GM23338 (cell line): Measurements from ENCODE around the gene OR1L6. TPM values are rescaled to one million over a fixed set of nuclear protein-coding genes. Genes with fewer than 3 reads are reported as not detected.

Source experiments
- ATAC-seq: fragments of 200-7000 bp; cut with Tn5 transposase; 3 replicates; pipeline ENCODE4 v1.9.1; 2020
- DNase-seq: peaks from one replicate; pipeline ENCODE4 v3.0.0-alpha.2; 2015; ENCODE audit warnings: low spot score
- H2AFZ ChIP-seq: fragments of 200-600 bp; sonication (generic); 2 replicates; pipeline ENCODE4 v1.8.0; 2016; ENCODE audit warnings: antibody characterized with exemption, mild to moderate bottlenecking, moderate library complexity
- H3F3A ChIP-seq: fragments of 200-600 bp; sonication (generic); replicated peaks from 2 replicates; pipeline ENCODE4 v1.8.0; 2017; ENCODE audit warnings: antibody characterized with exemption, mixed run types, low read depth
- H3K27ac ChIP-seq: fragments of 200-600 bp; sonication (generic); 2 replicates; pipeline ENCODE4 v1.6.1; 2016; ENCODE audit warnings: low read depth
- H3K27me3 ChIP-seq: fragments of 200-600 bp; sonication (generic); 2 replicates; pipeline ENCODE4 v1.8.0; 2016; ENCODE audit warnings: mild to moderate bottlenecking, mixed run types, moderate library complexity; ENCODE audit not compliant: insufficient read depth
- H3K36me3 ChIP-seq: fragments of 200-600 bp; sonication (generic); 2 replicates; pipeline ENCODE4 v1.8.0; 2016; ENCODE audit warnings: mild to moderate bottlenecking; ENCODE audit not compliant: insufficient read depth
- H3K4me1 ChIP-seq: fragments of 200-600 bp; sonication (generic); 2 replicates; pipeline ENCODE4 v1.8.0; 2016; ENCODE audit warnings: mild to moderate bottlenecking, moderate library complexity; ENCODE audit not compliant: insufficient read depth
- H3K4me2 ChIP-seq: fragments of 200-600 bp; sonication (generic); 2 replicates; pipeline ENCODE4 v1.7.1; 2017; ENCODE audit warnings: mixed run types
- H3K4me3 ChIP-seq: fragments of 200-600 bp; sonication (generic); 2 replicates; pipeline ENCODE4 v1.6.1; 2016; ENCODE audit warnings: mixed run types
- H3K79me2 ChIP-seq: fragments of 200-600 bp; sonication (generic); replicated peaks from 2 replicates; pipeline ENCODE4 v1.8.0; 2017; ENCODE audit warnings: mild to moderate bottlenecking; ENCODE audit not compliant: insufficient read depth
- H3K9me2 ChIP-seq: fragments of 200-600 bp; sonication (generic); 2 replicates; pipeline ENCODE4 v1.8.0; 2017; ENCODE audit not compliant: insufficient read depth
- H4K20me1 ChIP-seq: fragments of 200-600 bp; sonication (generic); replicated peaks from 2 replicates; pipeline ENCODE4 v1.8.0; 2017; ENCODE audit warnings: mild to moderate bottlenecking; ENCODE audit not compliant: insufficient read depth
- H3K27ac Mint-ChIP-seq: 2 replicates; pipeline ENCODE4 v1.8.0; 2020; ENCODE audit warnings: inconsistent platforms, mild to moderate bottlenecking, moderate library complexity, mixed read lengths
- H3K27me3 Mint-ChIP-seq: 3 replicates; pipeline ENCODE4 v1.8.0; 2022; ENCODE audit warnings: low read depth, mild to moderate bottlenecking, moderate library complexity, mixed read lengths, inconsistent platforms; ENCODE audit not compliant: insufficient read depth, poor library complexity
- H3K36me3 Mint-ChIP-seq: 3 replicates; pipeline ENCODE4 v1.8.0; 2021; ENCODE audit warnings: low read depth, mild to moderate bottlenecking, inconsistent platforms, moderate library complexity, mixed read lengths
- H3K4me1 Mint-ChIP-seq: 3 replicates; pipeline ENCODE4 v1.8.0; 2020; ENCODE audit warnings: mild to moderate bottlenecking, inconsistent platforms, mixed read lengths
- H3K4me3 Mint-ChIP-seq: 3 replicates; pipeline ENCODE4 v1.8.0; 2021; ENCODE audit warnings: moderate library complexity, mild to moderate bottlenecking, inconsistent platforms, mixed read lengths
- H3K9me3 Mint-ChIP-seq: 3 replicates; pipeline ENCODE4 v1.8.0; 2020; ENCODE audit warnings: moderate library complexity, mild to moderate bottlenecking, inconsistent platforms, mixed read lengths
- EZH2 ChIP-seq: fragments of 200-600 bp; sonication (generic); IDR thresholded peaks from one replicate; pipeline ENCODE4 v1.8.0; 2017; ENCODE audit warnings: antibody characterized with exemption, mild to moderate bottlenecking, low read depth; ENCODE audit not compliant: unreplicated experiment
- EZH2phosphoT487 ChIP-seq: fragments of 200-600 bp; sonication (generic); IDR thresholded peaks from one replicate; pipeline ENCODE4 v1.8.1; 2018; ENCODE audit warnings: antibody characterized with exemption; ENCODE audit not compliant: unreplicated experiment
- NANOG ChIP-seq: IDR thresholded peaks from 2 replicates; pipeline ENCODE4 v1.6.1; 2016; ENCODE audit warnings: antibody characterized with exemption, borderline replicate concordance
- POLR2AphosphoS5 ChIP-seq: IDR thresholded peaks from 2 replicates; pipeline ENCODE4 v1.6.1; 2016; ENCODE audit warnings: antibody characterized with exemption, low read depth
- ZNF114 ChIP-seq: fragments of 250-450 bp; sonication (Bioruptor Pico); IDR thresholded peaks from 2 replicates; pipeline ENCODE4 v1.5.0; 2020; ENCODE audit warnings: mild to moderate bottlenecking, moderate library complexity
- ZNF331 ChIP-seq: fragments of 250-450 bp; sonication (Bioruptor Pico); IDR thresholded peaks from 2 replicates; pipeline ENCODE4 v1.5.0; 2020; ENCODE audit warnings: low read depth, mild to moderate bottlenecking, moderate library complexity
- polyA plus RNA-seq: library from polyadenylated mRNA; unstranded; fragments of >200 nt; fragmentation: Nextera tagmentation; extraction: Ambion mirVana; gene quantifications from 2 replicates; pipeline ENCODE4 v1.2.1, GENCODE V29; 2016
- total RNA-seq: library from RNA; depleted of rRNA; stranded (reverse); fragments of >200 nt; shearing (Covaris generic); gene quantifications from 2 replicates; pipeline ENCODE4 v1.2.3, GENCODE V29; 2014
- TF ChIP-seq, protein P1 (sequence below): IDR thresholded peaks from one replicate; pipeline ENCODE4 v1.6.1; 2018; ENCODE audit warnings: antibody characterized with exemption; ENCODE audit not compliant: unreplicated experiment
- TF ChIP-seq, protein P2 (sequence below): IDR thresholded peaks from 2 replicates; pipeline ENCODE4 v1.6.1; 2016; ENCODE audit warnings: antibody characterized with exemption

Gene OR1L6
- total and polyA plus RNA-seq, 2 experiments from 2014 or later, result not detected

DNA sequence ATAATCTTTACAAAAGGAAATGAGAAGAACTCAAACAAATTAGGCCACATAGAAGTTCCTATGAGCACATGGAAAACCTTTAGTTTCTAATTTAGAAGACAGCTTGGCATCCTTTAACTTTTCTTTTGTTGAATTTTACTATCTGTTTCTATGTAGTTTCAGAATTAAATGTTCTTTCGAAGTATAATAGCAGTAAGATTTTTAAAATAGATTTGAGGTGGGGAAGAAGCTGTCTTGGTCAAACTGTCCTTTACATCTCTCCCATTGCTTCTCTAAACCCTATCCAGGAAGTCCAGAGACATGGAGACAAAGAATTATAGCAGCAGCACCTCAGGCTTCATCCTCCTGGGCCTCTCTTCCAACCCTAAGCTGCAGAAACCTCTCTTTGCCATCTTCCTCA is 18.4 kb upstream of the OR1L6 start, which contains the start of gene OR1L4:
OR1L4 (plus strand) TSS at position 301 of the 400 bp plus-strand sequence; CDS start at position 301, 0 bp downstream.
- Mint-ChIP-seq H3K27ac (no peak within 1 kb of the TSS), H3K4me3 (no peak within 1 kb of the TSS), H3K36me3 (peaks cover 11% of the 10 kb centered on the region; the same call in 2 of the 3 replicates), H3K27me3 (no peaks in the 10 kb centered on the region), H3K4me1 (no peaks in the 10 kb centered on the region), H3K9me3 (peaks cover 77% of the 10 kb centered on the region)
- no peak for ATAC-seq
- H3K79me2 ChIP-seq, result no peaks in the 10 kb centered on the region
- H2AFZ ChIP-seq, result no peak within 1 kb of the TSS
- DNase-seq, result no peak
- H3K27ac ChIP-seq, result no peak within 1 kb of the TSS
- H3K27me3 ChIP-seq, result no peaks in the 10 kb centered on the region
- H3K4me3 ChIP-seq, result no peak within 1 kb of the TSS
- no peaks in the 10 kb centered on the region for H3K4me1 ChIP-seq
- no peaks in the 10 kb centered on the region for H4K20me1 ChIP-seq
- no peaks in the 10 kb centered on the region for H3K9me2 ChIP-seq
- no peak for TF ChIP-seq EZH2
- no peak for TF ChIP-seq POLR2AphosphoS5
- TF ChIP-seq ZNF331 (CRISPR knock-in tag), result no peak
- TF ChIP-seq, protein P1, sequence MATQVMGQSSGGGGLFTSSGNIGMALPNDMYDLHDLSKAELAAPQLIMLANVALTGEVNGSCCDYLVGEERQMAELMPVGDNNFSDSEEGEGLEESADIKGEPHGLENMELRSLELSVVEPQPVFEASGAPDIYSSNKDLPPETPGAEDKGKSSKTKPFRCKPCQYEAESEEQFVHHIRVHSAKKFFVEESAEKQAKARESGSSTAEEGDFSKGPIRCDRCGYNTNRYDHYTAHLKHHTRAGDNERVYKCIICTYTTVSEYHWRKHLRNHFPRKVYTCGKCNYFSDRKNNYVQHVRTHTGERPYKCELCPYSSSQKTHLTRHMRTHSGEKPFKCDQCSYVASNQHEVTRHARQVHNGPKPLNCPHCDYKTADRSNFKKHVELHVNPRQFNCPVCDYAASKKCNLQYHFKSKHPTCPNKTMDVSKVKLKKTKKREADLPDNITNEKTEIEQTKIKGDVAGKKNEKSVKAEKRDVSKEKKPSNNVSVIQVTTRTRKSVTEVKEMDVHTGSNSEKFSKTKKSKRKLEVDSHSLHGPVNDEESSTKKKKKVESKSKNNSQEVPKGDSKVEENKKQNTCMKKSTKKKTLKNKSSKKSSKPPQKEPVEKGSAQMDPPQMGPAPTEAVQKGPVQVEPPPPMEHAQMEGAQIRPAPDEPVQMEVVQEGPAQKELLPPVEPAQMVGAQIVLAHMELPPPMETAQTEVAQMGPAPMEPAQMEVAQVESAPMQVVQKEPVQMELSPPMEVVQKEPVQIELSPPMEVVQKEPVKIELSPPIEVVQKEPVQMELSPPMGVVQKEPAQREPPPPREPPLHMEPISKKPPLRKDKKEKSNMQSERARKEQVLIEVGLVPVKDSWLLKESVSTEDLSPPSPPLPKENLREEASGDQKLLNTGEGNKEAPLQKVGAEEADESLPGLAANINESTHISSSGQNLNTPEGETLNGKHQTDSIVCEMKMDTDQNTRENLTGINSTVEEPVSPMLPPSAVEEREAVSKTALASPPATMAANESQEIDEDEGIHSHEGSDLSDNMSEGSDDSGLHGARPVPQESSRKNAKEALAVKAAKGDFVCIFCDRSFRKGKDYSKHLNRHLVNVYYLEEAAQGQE, result no peak
- no peak within 1 kb of the TSS for H3K4me2 ChIP-seq
- H3K36me3 ChIP-seq, result peaks cover 3% of the 10 kb centered on the region; the same call in 1 of the 2 replicates
- no peaks in the 10 kb centered on the region for H3F3A ChIP-seq

DNA sequence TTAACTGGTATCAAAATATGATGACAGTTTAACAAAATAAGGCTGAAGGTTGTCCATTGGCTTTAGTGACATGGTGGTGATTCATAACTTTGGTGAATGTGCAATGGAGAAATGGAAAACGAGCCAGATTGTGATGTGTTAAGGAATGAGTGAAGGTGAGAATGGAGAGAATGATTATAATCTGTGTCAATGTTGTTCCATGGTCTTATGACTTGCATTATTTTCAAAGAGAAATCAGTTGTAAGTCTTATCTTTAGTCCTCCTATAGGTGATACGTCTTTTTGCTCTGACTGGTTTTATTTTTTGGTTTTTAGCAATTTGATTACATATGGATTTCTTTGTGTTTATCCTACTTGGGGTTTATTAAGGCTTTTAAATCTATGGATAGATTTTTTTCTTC is 12.7 kb downstream of the OR1L6 start:
- Histone ChIP-seq H3K4me2 (no peak overlapping the region), H3F3A (no peaks in the 10 kb centered on the region), H3K36me3 (no peaks in the 10 kb centered on the region; the same call in 1 of the 2 replicates), H3K9me2 (no peaks in the 10 kb centered on the region), H3K27me3 (no peaks in the 10 kb centered on the region), H3K27ac (no peak overlapping the region), H3K4me1 (no peaks in the 10 kb centered on the region), H3K4me3 (no peak overlapping the region), H3K79me2 (no peaks in the 10 kb centered on the region), H2AFZ (no peak overlapping the region), H4K20me1 (no peaks in the 10 kb centered on the region)
- Mint-ChIP-seq H3K9me3 (peaks cover 93% of the 10 kb centered on the region), H3K27me3 (no peaks in the 10 kb centered on the region), H3K36me3 (peaks cover 5% of the 10 kb centered on the region; the same call in 1 of the 3 replicates), H3K27ac (no peak overlapping the region), H3K4me3 (no peak overlapping the region), H3K4me1 (no peaks in the 10 kb centered on the region)
- no peak for ATAC-seq
- DNase-seq, result no peak
- TF ChIP-seq NANOG (no peak), EZH2phosphoT487 (no peak)

DNA sequence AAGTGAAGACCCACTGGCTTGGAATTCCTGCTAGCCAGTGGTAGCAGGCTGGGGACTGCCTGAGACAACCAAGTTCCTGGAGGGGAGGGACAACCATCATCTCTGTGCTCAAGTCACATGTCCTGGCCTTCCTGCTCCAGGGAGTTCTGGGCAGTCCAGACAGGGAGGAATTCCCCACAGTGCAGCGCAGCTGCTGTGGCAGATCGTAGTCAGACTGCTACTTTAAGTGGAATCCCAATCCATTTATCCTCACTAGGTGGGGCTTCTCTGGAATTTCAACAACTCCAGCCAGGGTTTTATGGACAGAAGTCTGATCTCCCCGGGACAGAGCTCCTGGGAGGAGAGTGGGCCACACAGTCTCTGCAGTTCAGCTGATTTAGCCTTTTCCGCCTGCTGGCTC is 25.7 kb downstream of the OR1L6 start:
- Mint-ChIP-seq H3K9me3 (peaks cover 67% of the 10 kb centered on the region), H3K4me3 (no peak overlapping the region), H3K36me3 (peaks cover 5% of the 10 kb centered on the region; the same call in 1 of the 3 replicates), H3K27ac (no peak overlapping the region), H3K4me1 (no peaks in the 10 kb centered on the region), H3K27me3 (no peaks in the 10 kb centered on the region)
- H3K27ac ChIP-seq, result no peak overlapping the region
- no peak for ATAC-seq
- H3K4me3 ChIP-seq, result no peak overlapping the region
- H3K4me2 ChIP-seq, result no peak overlapping the region
- DNase-seq, result no peak
- H2AFZ ChIP-seq, result no peak overlapping the region
- no peaks in the 10 kb centered on the region for H3K4me1 ChIP-seq
- no peaks in the 10 kb centered on the region for H3F3A ChIP-seq
- no peaks in the 10 kb centered on the region for H3K36me3 ChIP-seq
- no peaks in the 10 kb centered on the region for H3K9me2 ChIP-seq
- no peaks in the 10 kb centered on the region for H3K27me3 ChIP-seq
- no peaks in the 10 kb centered on the region for H4K20me1 ChIP-seq
- H3K79me2 ChIP-seq, result no peaks in the 10 kb centered on the region
- no peak for TF ChIP-seq NANOG
- TF ChIP-seq ZNF331 (CRISPR knock-in tag), result no peak
- TF ChIP-seq, protein P1, result no peak
- TF ChIP-seq EZH2phosphoT487, result no peak
- TF ChIP-seq, protein P2, sequence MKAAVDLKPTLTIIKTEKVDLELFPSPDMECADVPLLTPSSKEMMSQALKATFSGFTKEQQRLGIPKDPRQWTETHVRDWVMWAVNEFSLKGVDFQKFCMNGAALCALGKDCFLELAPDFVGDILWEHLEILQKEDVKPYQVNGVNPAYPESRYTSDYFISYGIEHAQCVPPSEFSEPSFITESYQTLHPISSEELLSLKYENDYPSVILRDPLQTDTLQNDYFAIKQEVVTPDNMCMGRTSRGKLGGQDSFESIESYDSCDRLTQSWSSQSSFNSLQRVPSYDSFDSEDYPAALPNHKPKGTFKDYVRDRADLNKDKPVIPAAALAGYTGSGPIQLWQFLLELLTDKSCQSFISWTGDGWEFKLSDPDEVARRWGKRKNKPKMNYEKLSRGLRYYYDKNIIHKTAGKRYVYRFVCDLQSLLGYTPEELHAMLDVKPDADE, result no peak
- TF ChIP-seq EZH2, result no peak
- no peak for TF ChIP-seq POLR2AphosphoS5
- TF ChIP-seq ZNF114, result no peak
